GM18867 (cell line): Measurements from ENCODE around the gene FAM167B.

Experiments
- ATAC-seq: cut with Tn5 transposase; IDR thresholded peaks from one replicate; pipeline ENCODE4 v1.9.1; 2021; ENCODE audit warnings: mild to moderate bottlenecking, moderate library complexity; ENCODE audit not compliant: unreplicated experiment

Gene FAM167B

GRCh38 chr1:32221980-32222755 is 24.9 kb upstream of the FAM167B start, which contains the start of the genes EIF3I and TMEM234:
Gene EIF3I (plus strand): TSS chr1:32222407. CDS start chr1:32222442, 35 bp downstream.
Gene TMEM234 (minus strand): TSS chr1:32222353. CDS start chr1:32222322, 31 bp downstream.
- peak; percentile 94 for ATAC-seq

GRCh38 chr1:32223683-32224082 is 23.3 kb upstream of the FAM167B start:
- no peak for ATAC-seq

- ATAC-seq: no peak
These were observed 22.7 kb upstream of the FAM167B start for GRCh38 chr1:32224285-32224684.

GRCh38 chr1:32228771-32229170 is 18.3 kb upstream of the FAM167B start:
- no peak for ATAC-seq

- ATAC-seq: no peak
These were observed 15.1 kb upstream of the FAM167B start for GRCh38 chr1:32231843-32232432.

- no peak for ATAC-seq
These were observed 14.3 kb upstream of the FAM167B start for GRCh38 chr1:32232558-32233304.

GRCh38 chr1:32234792-32235191 is 12.2 kb upstream of the FAM167B start:
- ATAC-seq: no peak

- ATAC-seq: no peak
These were observed 7.7 kb upstream of the FAM167B start for GRCh38 chr1:32239337-32239736.

- no peak for ATAC-seq
These were observed 7.3 kb upstream of the FAM167B start for GRCh38 chr1:32239790-32240139.

GRCh38 chr1:32240140-32240951 is 6.7 kb upstream of the FAM167B start:
- no peak for ATAC-seq

- no peak for ATAC-seq
These were observed 5.8 kb upstream of the FAM167B start for GRCh38 chr1:32241001-32241763.

- no peak for ATAC-seq
These were observed 4.6 kb upstream of the FAM167B start for GRCh38 chr1:32242341-32242851.

- no peak for ATAC-seq
These were observed 430 bp downstream of the FAM167B start for GRCh38 chr1:32247452-32247851.

- peak; percentile 48 for ATAC-seq
These were observed 1.2 kb downstream of the FAM167B start for GRCh38 chr1:32247983-32248889.

- ATAC-seq: peak; percentile 75
These were observed 3.0 kb downstream of the FAM167B start for GRCh38 chr1:32249831-32250525.

- no peak for ATAC-seq
These were observed 4.1 kb downstream of the FAM167B start, which contains the start of gene LCK for GRCh38 chr1:32250893-32251716. Gene LCK (plus strand): TSS chr1:32251265. CDS start chr1:32274330, 23,065 bp downstream.
